Suppressor macrophage treated with lipopolysaccharide for 1 hour (primary cell): ENCODE results near the gene RPS6KC1.
"Not testable (repeated sequence)": the region's sequence is repeated elsewhere in the genome, so short reads cannot be mapped to it uniquely, and the experiment has no call there.

Experiments
- DNase-seq, 3 donors: peaks; one replicate each; pipeline ENCODE4 v3.0.0-alpha.2; 2020 to 2022

Gene RPS6KC1

DNA sequence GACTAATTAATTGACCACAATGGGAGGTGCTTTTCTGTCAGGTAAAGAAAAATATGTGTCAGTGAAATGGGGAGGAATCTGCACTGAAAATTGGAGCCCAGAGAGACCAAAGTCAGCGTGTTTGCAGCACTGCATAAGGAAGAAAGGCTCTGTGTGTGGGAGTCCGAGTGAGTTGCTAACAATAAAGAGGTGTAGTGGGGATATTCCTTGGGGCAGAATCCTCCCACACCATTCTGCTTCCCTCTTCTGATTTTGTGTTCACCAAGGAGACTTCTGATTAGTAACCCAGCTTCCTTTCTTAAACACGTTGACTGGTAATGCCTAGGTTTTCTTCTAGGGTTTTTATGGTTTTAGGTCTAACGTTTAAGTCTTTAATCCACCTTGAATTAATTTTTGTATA is 240.5 kb downstream of the RPS6KC1 start:
- DNase-seq, result peak; percentile 59 to 63 (median 61)

DNA sequence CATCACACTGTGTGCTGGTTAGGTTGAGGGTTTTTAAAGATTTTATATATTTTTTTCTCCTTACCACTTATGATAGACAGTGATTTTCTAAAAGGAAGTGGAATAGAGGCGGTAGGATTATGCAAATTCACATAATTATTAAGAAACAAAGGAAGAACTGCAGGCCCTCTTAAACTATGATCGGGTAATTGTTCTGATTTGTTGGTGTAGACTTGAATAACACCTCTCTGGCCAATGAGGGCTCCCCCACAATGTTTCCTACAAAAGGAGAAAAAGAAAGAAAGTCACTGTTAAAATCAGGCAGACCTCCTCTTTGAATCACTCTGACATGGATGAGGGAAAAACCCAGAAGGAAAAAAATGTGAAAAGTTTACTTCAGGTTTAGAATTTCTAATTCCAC is 241.6 kb downstream of the RPS6KC1 start:
- DNase-seq, result peak; percentile 13 to 29 (median 13)

DNA sequence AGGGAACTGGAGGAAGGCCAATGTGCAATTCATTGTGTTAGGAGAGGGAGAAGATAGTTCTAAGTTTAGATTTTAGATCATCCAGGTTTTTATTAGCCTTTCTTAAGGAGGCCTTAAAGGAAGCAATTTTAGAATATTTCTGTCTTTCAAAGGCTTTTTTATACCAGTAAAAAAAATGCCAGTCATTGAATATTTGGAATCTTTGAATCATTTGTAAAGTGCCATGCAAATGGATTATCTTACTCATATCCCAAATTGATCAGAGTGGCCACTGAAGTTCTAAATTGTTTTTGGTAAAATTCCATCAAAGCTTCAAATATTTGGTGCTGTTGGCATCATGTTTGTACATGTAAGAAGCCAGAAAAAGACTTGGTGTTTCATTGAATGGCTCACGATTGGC is 244.8 kb downstream of the RPS6KC1 start:
- DNase-seq, result no peak

DNA sequence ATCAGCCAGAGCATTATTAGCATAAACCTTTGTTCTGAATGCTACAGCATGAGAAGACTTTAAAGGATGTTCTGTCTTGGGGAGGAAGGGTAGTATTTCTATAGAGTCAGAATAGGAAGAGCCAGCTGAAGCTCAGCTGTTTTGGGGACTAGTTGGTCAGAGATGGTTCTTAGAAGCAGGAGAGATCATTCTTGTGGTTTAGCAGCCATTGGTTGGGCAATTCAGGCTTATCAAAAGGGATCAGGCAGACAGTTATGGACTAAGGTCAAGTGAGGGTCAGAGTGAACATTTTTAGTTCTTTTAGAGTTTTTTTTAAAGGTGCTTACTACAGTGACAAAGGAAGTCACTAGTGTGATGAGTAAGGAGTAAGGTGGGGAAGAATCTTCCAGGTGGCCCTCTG is 245.5 kb downstream of the RPS6KC1 start:
- DNase-seq, result no peak

DNA sequence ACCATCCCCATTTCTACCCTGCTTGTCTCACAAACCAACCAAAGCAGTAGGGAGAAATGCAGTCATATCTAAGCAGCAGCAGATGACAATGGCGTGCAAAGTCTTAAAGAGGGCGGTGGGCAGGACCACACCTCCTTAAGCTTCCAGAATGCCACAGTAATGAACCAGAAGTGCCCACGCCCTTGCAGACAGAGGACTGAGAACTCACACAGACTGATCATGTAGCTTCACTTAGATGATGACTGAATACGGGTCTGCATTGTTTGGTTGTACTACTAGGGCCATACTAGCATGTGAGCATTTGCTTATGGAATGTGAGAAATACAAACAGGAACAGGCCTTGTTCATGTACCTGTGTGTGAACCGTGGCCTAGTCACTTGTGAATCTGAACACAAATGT is 246.0 kb downstream of the RPS6KC1 start:
- no peak for DNase-seq

DNA sequence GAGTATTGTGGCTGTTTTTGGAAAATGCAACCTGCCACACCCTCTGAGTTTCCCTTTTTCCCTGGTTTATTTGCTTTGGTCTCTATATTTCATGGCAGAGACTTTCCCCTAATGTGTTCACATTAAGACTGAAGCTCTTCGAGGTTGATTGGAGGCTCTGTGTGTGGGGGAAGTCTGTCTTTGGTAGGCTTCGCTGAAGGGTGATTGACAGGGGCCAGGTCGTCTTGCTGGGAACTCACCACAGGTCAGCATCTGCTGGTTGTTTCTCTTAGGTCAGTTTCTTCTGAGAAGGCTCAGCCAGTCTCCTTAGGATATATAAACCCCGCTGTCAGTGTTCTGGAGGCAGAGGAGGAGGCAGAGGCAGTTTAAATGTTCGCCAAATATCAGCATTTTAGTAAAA is 249.4 kb downstream of the RPS6KC1 start:
- DNase-seq, result no peak

DNA sequence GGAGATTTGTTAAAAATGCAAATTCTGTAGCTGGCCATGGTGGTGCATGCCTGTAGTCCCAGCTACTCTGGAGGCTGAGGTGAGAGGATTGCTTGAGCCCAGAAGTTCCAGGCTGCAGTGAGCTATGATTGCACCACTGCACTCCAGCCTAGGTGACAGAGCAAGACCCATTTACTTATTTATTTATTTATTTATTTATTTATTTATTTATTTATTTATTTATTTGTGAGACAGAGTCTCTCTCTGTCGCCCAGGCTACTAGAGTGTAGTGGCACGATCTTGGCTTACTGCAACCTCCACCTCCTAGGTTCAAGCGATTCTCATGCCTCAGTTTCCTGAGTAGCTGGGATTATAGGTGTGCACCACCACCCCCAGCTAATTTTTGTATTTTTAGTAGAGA is 250.5 kb downstream of the RPS6KC1 start:
- DNase-seq, result not testable (repeated sequence)

DNA sequence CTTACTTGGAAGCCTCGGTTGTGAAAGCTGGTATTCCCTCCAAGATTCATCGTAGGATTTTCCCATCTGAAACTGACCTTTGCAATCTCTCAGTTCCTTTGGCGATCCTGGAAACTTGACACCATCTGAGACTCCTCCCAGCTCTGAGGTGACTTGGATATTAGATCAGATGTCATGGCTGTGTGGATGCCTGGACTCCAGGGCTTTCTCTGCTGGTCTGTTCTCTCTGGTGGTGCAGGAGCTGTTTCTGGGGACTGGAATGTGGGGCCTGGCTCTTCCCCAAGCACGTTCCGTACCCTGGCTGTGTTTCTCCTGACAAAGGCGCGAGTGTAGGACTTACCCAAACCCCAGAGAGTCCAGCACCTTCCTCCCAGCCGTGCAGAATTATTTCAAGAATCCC is 252.2 kb downstream of the RPS6KC1 start:
- DNase-seq, result no peak

DNA sequence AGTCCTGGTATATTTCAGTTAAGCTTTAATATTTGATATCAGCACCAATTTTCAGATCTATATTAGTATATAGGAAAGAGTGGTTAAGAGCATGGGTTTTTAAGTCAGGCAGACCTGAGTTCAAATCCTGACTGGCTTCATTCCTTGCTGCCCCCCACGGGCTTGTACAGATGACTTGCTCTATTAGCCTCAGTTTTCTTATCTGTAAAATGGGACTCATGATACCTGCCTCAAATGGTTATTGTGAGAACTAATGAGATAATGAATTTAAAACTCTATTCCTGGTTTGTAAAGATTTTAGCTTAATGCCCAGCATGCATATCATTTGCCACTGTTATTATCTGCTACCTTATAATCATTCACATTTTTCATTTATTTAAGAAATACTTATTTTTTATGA is 264.5 kb downstream of the RPS6KC1 start:
- DNase-seq, result no peak

DNA sequence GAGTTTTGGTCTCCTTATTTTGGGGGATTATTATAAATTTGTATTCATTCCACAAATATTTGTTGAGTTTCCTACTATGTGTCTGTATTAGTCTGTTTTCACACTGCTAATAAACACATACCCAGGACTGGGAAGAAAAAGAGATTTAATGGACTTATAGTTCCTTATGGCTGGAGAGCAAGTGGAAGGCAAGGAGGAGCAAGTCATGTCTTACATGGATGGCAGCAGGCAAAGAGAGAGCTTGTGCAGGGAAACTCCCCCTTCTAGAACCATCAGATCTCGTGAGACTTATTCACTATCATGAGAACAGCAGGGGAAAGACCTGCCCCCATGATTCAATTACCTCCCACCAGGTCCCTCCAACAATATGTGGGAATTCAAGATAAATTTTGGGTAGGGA is 267.4 kb downstream of the RPS6KC1 start:
- not testable (repeated sequence) for DNase-seq

DNA sequence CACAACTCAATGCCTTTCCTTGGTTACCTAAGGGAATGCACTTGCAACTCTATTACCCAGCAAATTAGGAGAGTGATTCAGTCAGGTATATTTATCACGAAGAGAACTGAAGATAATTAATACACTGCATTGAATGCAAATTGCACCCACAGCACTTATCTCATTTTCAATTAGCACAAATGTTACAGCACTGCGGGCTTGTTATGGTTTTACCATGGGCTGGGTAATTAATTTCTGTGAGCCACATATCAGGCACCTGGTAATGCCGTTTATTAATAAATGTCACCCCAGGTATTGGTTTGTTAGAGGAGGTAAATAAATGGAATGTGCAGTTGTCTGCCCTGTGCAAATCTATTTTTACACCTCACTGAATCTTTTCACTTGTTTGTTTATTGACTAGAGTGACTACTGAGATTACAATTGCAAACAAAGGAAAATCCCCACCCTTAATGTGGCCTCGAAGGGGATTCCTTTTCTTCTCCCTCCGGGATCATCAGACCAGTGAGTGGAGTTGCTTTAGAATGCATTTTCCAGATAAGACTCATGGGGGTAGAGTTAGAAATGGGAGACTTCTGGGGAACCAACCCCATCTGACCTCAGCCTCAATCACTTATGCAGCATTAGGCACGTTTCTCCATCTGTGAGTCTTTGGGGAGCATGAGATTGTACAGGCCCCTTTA is 269.3 kb downstream of the RPS6KC1 start:
- peak in 2 of 3 donors; percentile 22 to 29 for DNase-seq
